DOHH2 (cell line): ENCODE measurements around the gene SLC17A9.

ENCODE experiments used
- H3F3A ChIP-seq: fragments of 200-600 bp; sonication (generic), shearing (Covaris generic); 2 replicates; pipeline ENCODE4 v1.6.0; 2016; ENCODE audit warnings: antibody characterized with exemption, mild to moderate bottlenecking; ENCODE audit not compliant: control insufficient read depth, insufficient read depth
- H3K27ac ChIP-seq: fragments of 200-600 bp; sonication (generic); 2 replicates; pipeline ENCODE4 v1.5.1; 2014; ENCODE audit warnings: low read depth, mild to moderate bottlenecking, low read length, moderate library complexity
- H3K27me3 ChIP-seq: fragments of 200-600 bp; sonication (generic); 2 replicates; pipeline ENCODE4 v1.6.1; 2014; ENCODE audit warnings: mild to moderate bottlenecking, low read length, mixed read lengths; ENCODE audit not compliant: control insufficient read depth
- H3K36me3 ChIP-seq: fragments of 200-600 bp; sonication (generic); 2 replicates; pipeline ENCODE4 v1.6.1; 2014; ENCODE audit warnings: mild to moderate bottlenecking, low read length, moderate library complexity, mixed read lengths; ENCODE audit not compliant: control insufficient read depth
- H3K4me1 ChIP-seq: fragments of 200-600 bp; sonication (generic); 2 replicates; pipeline ENCODE4 v1.6.1; 2014; ENCODE audit warnings: mild to moderate bottlenecking, low read length, mixed read lengths; ENCODE audit not compliant: control insufficient read depth
- H3K4me2 ChIP-seq: fragments of 200-600 bp; sonication (generic); 2 replicates; pipeline ENCODE4 v1.6.0; 2014; ENCODE audit warnings: mild to moderate bottlenecking, low read length, moderate library complexity
- H3K4me3 ChIP-seq: fragments of 200-600 bp; sonication (generic); 2 replicates; pipeline ENCODE4 v1.5.1; 2014; ENCODE audit warnings: mild to moderate bottlenecking, low read length, mixed read lengths
- H3K79me2 ChIP-seq: fragments of 200-600 bp; sonication (generic); 2 replicates; pipeline ENCODE4 v1.6.1; 2014; ENCODE audit warnings: mild to moderate bottlenecking, low read length, mixed read lengths; ENCODE audit not compliant: control insufficient read depth
- H3K9me2 ChIP-seq: fragments of 200-600 bp; sonication (generic); replicated peaks from 2 replicates; pipeline ENCODE4 v1.6.1; 2014; ENCODE audit warnings: mild to moderate bottlenecking, low read length, mixed read lengths; ENCODE audit not compliant: control insufficient read depth
- H3K9me3 ChIP-seq: fragments of 200-600 bp; sonication (generic); 2 replicates; pipeline ENCODE4 v1.6.1; 2014; ENCODE audit warnings: antibody characterized with exemption, low read length, mixed read lengths; ENCODE audit not compliant: control insufficient read depth, insufficient read depth
- H4K20me1 ChIP-seq: fragments of 200-600 bp; sonication (generic); 2 replicates; pipeline ENCODE4 v1.6.0; 2014; ENCODE audit warnings: low read depth, mild to moderate bottlenecking, antibody characterized with exemption, low read length, moderate library complexity; ENCODE audit not compliant: control insufficient read depth, insufficient read depth
- EZH2phosphoT487 ChIP-seq: fragments of 200-600 bp; sonication (generic); IDR thresholded peaks from 2 replicates; pipeline ENCODE4 v1.6.1; 2017; ENCODE audit warnings: borderline replicate concordance, mild to moderate bottlenecking, antibody characterized with exemption, low read length, moderate library complexity, mixed read lengths
- TF ChIP-seq, protein P1 (sequence below): fragments of 200-600 bp; sonication (generic); IDR thresholded peaks from one replicate; pipeline ENCODE4 v1.5.1; 2014; ENCODE audit warnings: antibody characterized with exemption, mild to moderate bottlenecking, low read depth, low read length; ENCODE audit not compliant: poor library complexity, severe bottlenecking

Gene SLC17A9

DNA sequence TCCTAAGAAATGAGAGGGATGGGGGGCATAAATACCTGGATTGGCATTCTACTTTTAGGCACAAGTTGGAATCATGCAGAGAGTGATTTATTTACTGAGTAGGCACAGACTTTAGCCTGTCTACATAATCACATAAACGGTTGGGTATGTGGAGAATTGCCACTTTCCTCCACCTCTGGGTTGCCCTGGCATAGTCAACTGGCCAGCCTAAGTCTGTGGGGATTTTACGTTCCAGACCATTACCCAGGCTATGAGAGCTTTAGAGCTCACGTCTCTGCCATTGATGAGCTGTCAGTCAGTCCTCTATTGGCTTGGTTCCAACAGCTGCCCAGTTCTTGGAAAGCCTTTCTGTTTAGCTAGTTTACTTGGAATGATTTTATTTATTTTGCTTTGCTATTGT lies 59.3 kb downstream of the SLC17A9 start:
- H3K36me3 ChIP-seq, result peaks cover 29% of the 10 kb centered on the region
- H3K9me3 ChIP-seq, result peaks cover 12% of the 10 kb centered on the region
- H3K27ac ChIP-seq, result peak overlapping the region; percentile 98
- no peak for TF ChIP-seq EZH2phosphoT487
- TF ChIP-seq, protein P1, sequence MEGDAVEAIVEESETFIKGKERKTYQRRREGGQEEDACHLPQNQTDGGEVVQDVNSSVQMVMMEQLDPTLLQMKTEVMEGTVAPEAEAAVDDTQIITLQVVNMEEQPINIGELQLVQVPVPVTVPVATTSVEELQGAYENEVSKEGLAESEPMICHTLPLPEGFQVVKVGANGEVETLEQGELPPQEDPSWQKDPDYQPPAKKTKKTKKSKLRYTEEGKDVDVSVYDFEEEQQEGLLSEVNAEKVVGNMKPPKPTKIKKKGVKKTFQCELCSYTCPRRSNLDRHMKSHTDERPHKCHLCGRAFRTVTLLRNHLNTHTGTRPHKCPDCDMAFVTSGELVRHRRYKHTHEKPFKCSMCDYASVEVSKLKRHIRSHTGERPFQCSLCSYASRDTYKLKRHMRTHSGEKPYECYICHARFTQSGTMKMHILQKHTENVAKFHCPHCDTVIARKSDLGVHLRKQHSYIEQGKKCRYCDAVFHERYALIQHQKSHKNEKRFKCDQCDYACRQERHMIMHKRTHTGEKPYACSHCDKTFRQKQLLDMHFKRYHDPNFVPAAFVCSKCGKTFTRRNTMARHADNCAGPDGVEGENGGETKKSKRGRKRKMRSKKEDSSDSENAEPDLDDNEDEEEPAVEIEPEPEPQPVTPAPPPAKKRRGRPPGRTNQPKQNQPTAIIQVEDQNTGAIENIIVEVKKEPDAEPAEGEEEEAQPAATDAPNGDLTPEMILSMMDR, result no peak
- H3K4me1 ChIP-seq, result peaks cover 38% of the 10 kb centered on the region
- H3K27me3 ChIP-seq, result 0 out of 2 replicates have a peak, but pooled peaks cover 4% of the 10 kb centered on the region
- H3K9me2 ChIP-seq, result no peaks in the 10 kb centered on the region
- no peaks in the 10 kb centered on the region for H4K20me1 ChIP-seq
- peak overlapping the region; percentile 97 for H3K4me2 ChIP-seq
- peak overlapping the region; percentile 96 for H3K4me3 ChIP-seq
- peaks cover 62% of the 10 kb centered on the region for H3K79me2 ChIP-seq
- H3F3A ChIP-seq, result peaks cover 14% of the 10 kb centered on the region

DNA sequence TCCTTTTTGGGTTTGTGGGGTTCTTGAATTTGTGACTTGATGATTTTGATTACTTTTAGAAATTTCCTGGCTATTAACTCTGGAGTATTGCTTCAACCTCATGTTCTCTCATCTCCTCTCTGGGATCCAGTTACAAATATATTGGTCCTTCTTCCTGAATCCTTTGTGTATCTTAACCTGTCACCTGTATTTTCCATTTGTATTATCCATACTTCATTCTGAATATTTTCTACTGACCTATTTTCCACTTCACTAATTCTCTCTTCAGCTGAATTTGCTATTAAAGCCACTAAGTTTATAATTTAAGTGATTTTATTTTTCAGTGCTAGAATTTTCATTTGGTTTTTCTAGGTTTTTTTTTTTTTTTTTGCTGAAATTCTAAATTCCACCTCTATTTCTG lies 60.7 kb downstream of the SLC17A9 start:
- Histone ChIP-seq H3K9me2 (no peaks in the 10 kb centered on the region), H3K9me3 (peaks cover 12% of the 10 kb centered on the region), H3K36me3 (peaks cover 29% of the 10 kb centered on the region), H3K4me1 (peaks cover 38% of the 10 kb centered on the region), H3F3A (peaks cover 14% of the 10 kb centered on the region), H4K20me1 (no peaks in the 10 kb centered on the region), H3K4me3 (peak overlapping the region; percentile 2; the same call in 1 of the 2 replicates), H3K4me2 (no peak overlapping the region; the same call in 1 of the 2 replicates), H3K27me3 (no peaks in the 10 kb centered on the region), H3K79me2 (peaks cover 65% of the 10 kb centered on the region), H3K27ac (no peak overlapping the region)
- TF ChIP-seq, protein P1, result no peak
- no peak for TF ChIP-seq EZH2phosphoT487

DNA sequence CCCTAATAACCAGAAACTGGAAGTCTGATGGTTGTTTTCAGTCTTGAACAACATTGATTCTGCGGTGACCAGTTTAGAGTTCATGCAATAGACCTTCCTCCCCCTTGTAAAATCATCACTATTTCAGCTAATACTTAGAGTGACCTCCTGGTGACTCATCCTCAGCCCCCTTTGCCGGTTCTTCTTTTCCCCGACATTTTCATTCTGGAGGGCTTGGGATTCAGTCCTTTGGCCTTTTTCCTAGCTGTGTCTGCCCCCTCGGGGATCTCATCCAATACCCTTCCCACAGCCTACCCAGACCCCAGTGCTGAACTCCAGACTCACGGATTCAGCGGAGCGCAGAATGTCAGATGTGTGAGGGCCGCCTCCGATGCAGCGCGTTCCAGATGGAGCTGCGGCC lies 61.8 kb downstream of the SLC17A9 start:
- peaks cover 12% of the 10 kb centered on the region for H3K9me3 ChIP-seq

More for the DNA sequence above, 61.8 kb downstream of the SLC17A9 start:
- H3K9me2 ChIP-seq, result no peaks in the 10 kb centered on the region
- TF ChIP-seq EZH2phosphoT487, result no peak
- TF ChIP-seq, protein P1, result no peak
- H3K27ac ChIP-seq, result no peak overlapping the region
- peaks cover 14% of the 10 kb centered on the region for H3F3A ChIP-seq
- no peaks in the 10 kb centered on the region for H4K20me1 ChIP-seq
- peaks cover 31% of the 10 kb centered on the region for H3K4me1 ChIP-seq
- no peak overlapping the region for H3K4me2 ChIP-seq
- no peaks in the 10 kb centered on the region for H3K27me3 ChIP-seq
- H3K36me3 ChIP-seq, result peaks cover 29% of the 10 kb centered on the region
- no peak overlapping the region for H3K4me3 ChIP-seq
- peaks cover 69% of the 10 kb centered on the region for H3K79me2 ChIP-seq
